ENCODE results near the gene CHST7. TPM values are rescaled to one million over a fixed set of nuclear protein-coding genes. Genes with fewer than 3 reads are reported as not detected.

The CHST7 gene
- total RNA-seq, 1 donor from 2014 or later: 13.8 TPM

GRCh38 chrX:46597208-46597607 lies 23.6 kb downstream of the CHST7 start:
- intact Hi-C loops (cut with micrococcal nuclease): no loop called here
- ATAC-seq (no peak), DNase-seq (no peak)

- no peak for ATAC-seq
- intact Hi-C loops (cut with micrococcal nuclease): no loop called here
- DNase-seq: peak; percentile 29
Measured at GRCh38 chrX:46597771-46598170, 24.2 kb downstream of the CHST7 start.

GRCh38 chrX:46599051-46599560 lies 25.5 kb downstream of the CHST7 start:
- DNase-seq (no peak), ATAC-seq (peak; percentile 50)
- intact Hi-C loops (cut with micrococcal nuclease): no loop called here

- peak; percentile 88 for ATAC-seq
- intact Hi-C loops (cut with micrococcal nuclease): no loop called here
Measured at GRCh38 chrX:46601283-46601682, 27.7 kb downstream of the CHST7 start.

GRCh38 chrX:46602468-46603102 lies 29.0 kb downstream of the CHST7 start:
- ATAC-seq (no peak), DNase-seq (no peak)
- intact Hi-C loops (cut with micrococcal nuclease): no loop called here

More at GRCh38 chrX:46601283-46601682, 27.7 kb downstream of the CHST7 start:
- no peak for DNase-seq

- intact Hi-C loops (cut with micrococcal nuclease): no loop called here
- DNase-seq (no peak), ATAC-seq (no peak)
Measured at GRCh38 chrX:46607916-46608315, 34.4 kb downstream of the CHST7 start.

- intact Hi-C loops (cut with micrococcal nuclease): no loop called here
- DNase-seq (no peak), ATAC-seq (no peak)
Measured at GRCh38 chrX:46610070-46610658, 36.6 kb downstream of the CHST7 start.

- ATAC-seq (no peak), DNase-seq (no peak)
- intact Hi-C loops (cut with micrococcal nuclease): no loop called here
Measured at GRCh38 chrX:46611658-46612362, 38.2 kb downstream of the CHST7 start.

- ATAC-seq (no peak), DNase-seq (no peak)
- intact Hi-C loops (cut with micrococcal nuclease): no loop called here
Measured at GRCh38 chrX:46617906-46618305, 44.3 kb downstream of the CHST7 start.

GRCh38 chrX:46618947-46619346 lies 45.4 kb downstream of the CHST7 start:
- intact Hi-C loops (cut with micrococcal nuclease): no loop called here
- ATAC-seq (no peak), DNase-seq (no peak)

GRCh38 chrX:46620505-46620904 lies 46.9 kb downstream of the CHST7 start:
- DNase-seq (no peak), ATAC-seq (no peak)
- intact Hi-C loops (cut with micrococcal nuclease): no loop called here

- ATAC-seq (no peak), DNase-seq (no peak)
- intact Hi-C loops (cut with micrococcal nuclease): no loop called here
Measured at GRCh38 chrX:46621572-46621971, 48.0 kb downstream of the CHST7 start.

GRCh38 chrX:46624090-46624786 lies 50.7 kb downstream of the CHST7 start:
- intact Hi-C loops (cut with micrococcal nuclease): no loop called here

GRCh38 chrX:46626566-46626965 lies 53.0 kb downstream of the CHST7 start:
- ATAC-seq: no peak
- DNase-seq: no peak
- intact Hi-C loops (cut with micrococcal nuclease): no loop called here

More at GRCh38 chrX:46624090-46624786, 50.7 kb downstream of the CHST7 start:
- DNase-seq (no peak), ATAC-seq (no peak)

GRCh38 chrX:46627062-46627461 lies 53.5 kb downstream of the CHST7 start:
- intact Hi-C loops (cut with micrococcal nuclease): no loop called here
- no peak for ATAC-seq
- DNase-seq: peak; percentile 29

GRCh38 chrX:46627711-46628419 lies 54.3 kb downstream of the CHST7 start:
- peak; percentile 56 for ATAC-seq
- peak; percentile 45 for DNase-seq
- intact Hi-C loops (cut with micrococcal nuclease): no loop called here

- peak; percentile 86 for ATAC-seq
- intact Hi-C loops (cut with micrococcal nuclease): no loop called here
- DNase-seq: peak; percentile 81
Measured at GRCh38 chrX:46628460-46629371, 55.2 kb downstream of the CHST7 start.

GRCh38 chrX:46630141-46630540 lies 56.6 kb downstream of the CHST7 start:
- intact Hi-C loops (cut with micrococcal nuclease): no loop called here

More at GRCh38 chrX:46630141-46630540, 56.6 kb downstream of the CHST7 start:
- DNase-seq (no peak), ATAC-seq (no peak)
